GM19043 (cell line): ENCODE measurements around the gene ANKRD28.
A peak's percentile ranks its signal among the peaks of the same experiment; 100 is the strongest.
"Not testable (repeated sequence)": the region's sequence is repeated elsewhere in the genome, so short reads cannot be mapped to it uniquely, and the experiment has no call there.

Experiments
- ATAC-seq: cut with Tn5 transposase; IDR thresholded peaks from one replicate; pipeline ENCODE4 v1.9.1; 2021; ENCODE audit warnings: low read depth; ENCODE audit not compliant: unreplicated experiment

Gene ANKRD28

GRCh38 chr3:15778332-15778858, 19.4 kb downstream of the ANKRD28 start:
- no peak for ATAC-seq

GRCh38 chr3:15774931-15775560, 22.7 kb downstream of the ANKRD28 start:
- ATAC-seq: peak; percentile 65

GRCh38 chr3:15771444-15771843, 26.3 kb downstream of the ANKRD28 start:
- ATAC-seq: no peak

- no peak for ATAC-seq
Measured at GRCh38 chr3:15769256-15769915, 28.4 kb downstream of the ANKRD28 start.

GRCh38 chr3:15768421-15769255, 29.1 kb downstream of the ANKRD28 start:
- peak; percentile 90 for ATAC-seq

GRCh38 chr3:15766406-15766805, 31.4 kb downstream of the ANKRD28 start:
- no peak for ATAC-seq

- no peak for ATAC-seq
Measured at GRCh38 chr3:15758295-15758694, 39.5 kb downstream of the ANKRD28 start.

GRCh38 chr3:15757824-15758223, 40.0 kb downstream of the ANKRD28 start:
- ATAC-seq: no peak

GRCh38 chr3:15756505-15756904, 41.3 kb downstream of the ANKRD28 start:
- ATAC-seq: no peak

- ATAC-seq: no peak
Measured at GRCh38 chr3:15755780-15756179, 42.0 kb downstream of the ANKRD28 start.

GRCh38 chr3:15755181-15755580, 42.6 kb downstream of the ANKRD28 start:
- ATAC-seq: no peak

GRCh38 chr3:15754047-15754446, 43.7 kb downstream of the ANKRD28 start:
- ATAC-seq: no peak

GRCh38 chr3:15753056-15753710, 44.6 kb downstream of the ANKRD28 start:
- no peak for ATAC-seq

GRCh38 chr3:15750879-15751278, 46.9 kb downstream of the ANKRD28 start:
- ATAC-seq: no peak

- no peak for ATAC-seq
Measured at GRCh38 chr3:15750143-15750542, 47.6 kb downstream of the ANKRD28 start.

- ATAC-seq: not testable (repeated sequence)
Measured at GRCh38 chr3:15745896-15746295, 51.9 kb downstream of the ANKRD28 start.

- ATAC-seq: no peak
Measured at GRCh38 chr3:15744176-15744575, 53.6 kb downstream of the ANKRD28 start.

- ATAC-seq: no peak
Measured at GRCh38 chr3:15743587-15744009, 54.2 kb downstream of the ANKRD28 start.

- ATAC-seq: not testable (repeated sequence)
Measured at GRCh38 chr3:15742236-15742635, 55.5 kb downstream of the ANKRD28 start.

- not testable (repeated sequence) for ATAC-seq
Measured at GRCh38 chr3:15738616-15739005, 59.2 kb downstream of the ANKRD28 start.

- ATAC-seq: no peak
Measured at GRCh38 chr3:15731024-15731423, 66.8 kb downstream of the ANKRD28 start.
